Kidney (tissue), 14 donors: ENCODE measurements around the gene PLCH2. TPM values are rescaled to one million over a fixed set of nuclear protein-coding genes. Genes with fewer than 3 reads are reported as not detected.

Experiments
- DNase-seq, 5 donors: peaks; one replicate each; pipeline ENCODE4 v3.0.0-alpha.2; 2013 to 2020
- FAIRE-seq: peaks from 2 replicates; lab custom pipeline; 2012; peaks lifted over from hg19 to GRCh38; lab: Jason Lieb, UNC
- H3K27ac ChIP-seq, 2 donors: one replicate each; pipeline ENCODE4 v1.7.0; 2013; ENCODE audit warnings: low read depth in 2 of 2, low read length in 2 of 2, inconsistent platforms in 1 of 2
- H3K27me3 ChIP-seq: one replicate; pipeline ENCODE4 v1.7.1; 2013; ENCODE audit warnings: low read length, inconsistent platforms; ENCODE audit not compliant: control insufficient read depth, insufficient read depth
- H3K36me3 ChIP-seq, 3 donors: one replicate each; pipeline versions ENCODE4 v1.7.0 to v1.7.1; 2013; ENCODE audit warnings: low read length in 3 of 3, control low read depth in 1 of 3, inconsistent platforms in 1 of 3; ENCODE audit not compliant: insufficient read depth in 3 of 3, control insufficient read depth in 2 of 3
- H3K4me1 ChIP-seq, 3 donors: one replicate each; pipeline versions ENCODE4 v1.7.0 to v1.7.1; 2013; ENCODE audit warnings: low read length in 3 of 3, inconsistent platforms in 1 of 3, low read depth in 1 of 3; ENCODE audit not compliant: control insufficient read depth in 2 of 3, insufficient read depth in 2 of 3
- H3K4me3 ChIP-seq, 3 donors: one replicate each; pipeline versions ENCODE4 v1.7.0 to v1.8.1; 2013; ENCODE audit warnings: low read length in 3 of 3, control low read depth in 1 of 3, inconsistent platforms in 1 of 3
- H3K9ac ChIP-seq, 3 donors: one replicate each; pipeline versions ENCODE4 v1.7.0 to v1.7.1; 2013; ENCODE audit warnings: low read length in 3 of 3, control low read depth in 1 of 3, inconsistent platforms in 1 of 3
- H3K9me3 ChIP-seq, 3 donors: one replicate each; pipeline versions ENCODE4 v1.7.0 to v1.7.1; 2013; ENCODE audit warnings: low read length in 3 of 3, control low read depth in 1 of 3, inconsistent platforms in 1 of 3; ENCODE audit not compliant: control insufficient read depth in 2 of 3, insufficient read depth in 1 of 3
- CTCF ChIP-seq: IDR thresholded peaks from 3 replicates; pipeline ENCODE4 v1.5.1; 2012; ENCODE audit warnings: mild to moderate bottlenecking, moderate library complexity, borderline replicate concordance; ENCODE audit not compliant: insufficient read depth; ENCODE audit errors: extremely low read depth
- intact Hi-C: fragments of 100-400 bp; cut with DNase I; formaldehyde crosslinking; loops from one replicate; pipeline ENCODE4 v1.11.1; 2022
- polyA plus RNA-seq: library from polyadenylated mRNA; stranded (reverse); fragments of 350-450 nt; fragmentation: Illumina TruSeq; extraction: RNeasy Lipid Tissue Mini Kit (QIAGEN cat#74804); gene quantifications from one replicate; pipeline ENCODE4 v1.2.3, GENCODE V29; 2014; ENCODE audit warnings: low read depth, low replicate concordance; ENCODE audit not compliant: insufficient read depth
- total RNA-seq: library from RNA; stranded (reverse); fragmentation: NEBNext Ultra II Directional; extraction: Animal tissue kit (Norgen Biotek cat#: 25700); gene quantifications from one replicate; pipeline ENCODE4 v1.2.1, GENCODE V29; 2021
- donor health status: control.
- donor health status: control.
- donor health status: control.
- donor health status: control.
- donor health status: control.
- donor health status: DM: yes; HTN: yes; CAD: no.
- donor health status: Normal renal cell carcinoma (clear cell type).

The PLCH2 gene
- total and polyA plus RNA-seq, 2 donors from 2014 or later = 7.4 to 8.7 TPM

DNA sequence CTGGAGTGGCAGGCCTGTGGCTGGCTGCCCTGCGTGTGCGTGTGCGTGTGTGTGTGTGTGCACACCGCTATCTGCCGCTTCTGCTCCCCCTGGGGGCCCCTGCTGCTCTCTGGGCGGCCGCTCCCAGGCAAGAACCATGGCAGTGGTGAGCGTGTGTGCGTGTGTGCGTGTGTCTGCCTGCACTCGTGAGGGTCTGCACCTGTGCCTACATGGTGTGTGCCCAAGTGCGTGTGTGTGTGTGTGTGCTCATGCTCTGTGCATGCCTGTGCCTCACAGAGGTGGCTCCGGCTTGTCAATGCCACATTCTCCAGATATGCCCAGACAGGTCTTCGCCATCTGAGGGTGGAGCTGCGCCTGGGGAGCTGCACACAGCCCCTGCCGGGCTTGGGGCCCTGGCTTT is 45.0 kb upstream of the PLCH2 start:
- H3K9ac ChIP-seq = no peak overlapping the region
- H3K4me1 ChIP-seq = no peaks in the 10 kb centered on the region
- FAIRE-seq = no peak
- TF ChIP-seq CTCF = no peak
- H3K9me3 ChIP-seq = no peaks in the 10 kb centered on the region
- H3K27me3 ChIP-seq = no peaks in the 10 kb centered on the region
- DNase-seq = peak in 1 of 5 donors; percentile 33
- no peak overlapping the region for H3K27ac ChIP-seq
- no peak overlapping the region for H3K4me3 ChIP-seq
- no peaks in the 10 kb centered on the region for H3K36me3 ChIP-seq
- intact Hi-C loops = no loop called here

- H3K9ac ChIP-seq = no peak overlapping the region
- H3K4me1 ChIP-seq = no peaks in the 10 kb centered on the region
- no peak for DNase-seq
- H3K27ac ChIP-seq = no peak overlapping the region
- no peaks in the 10 kb centered on the region for H3K27me3 ChIP-seq
- FAIRE-seq = no peak
- H3K4me3 ChIP-seq = no peak overlapping the region
- H3K9me3 ChIP-seq = no peaks in the 10 kb centered on the region
- H3K36me3 ChIP-seq = no peaks in the 10 kb centered on the region
- TF ChIP-seq CTCF = no peak
- intact Hi-C loops = no loop called here
Measured at GRCh38 chr1:2431518-2431917, 44.6 kb upstream of the PLCH2 start.

DNA sequence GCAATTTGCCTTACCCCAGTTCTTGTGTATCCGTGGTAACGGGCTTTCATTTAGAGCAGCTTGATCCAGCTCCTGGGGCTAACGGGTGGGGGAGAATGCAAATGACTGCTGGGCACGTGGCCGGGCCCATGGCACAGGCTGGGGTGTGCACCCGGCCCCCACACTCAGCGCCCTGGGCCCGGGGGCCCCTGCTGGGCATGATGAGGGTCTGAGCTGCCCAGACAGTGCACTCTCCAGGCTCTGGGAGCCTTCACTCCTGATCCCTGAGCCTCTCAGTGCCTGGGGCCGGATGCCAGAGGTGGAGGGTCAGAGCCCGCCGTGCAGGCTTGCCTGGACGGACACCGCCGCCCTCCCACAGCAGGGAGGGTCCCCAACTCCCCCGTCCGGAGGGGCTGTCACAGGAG is 43.6 kb upstream of the PLCH2 start:
- H3K27ac ChIP-seq = no peak overlapping the region
- no peak for FAIRE-seq
- no peaks in the 10 kb centered on the region for H3K9me3 ChIP-seq
- no peaks in the 10 kb centered on the region for H3K4me1 ChIP-seq
- intact Hi-C loops = no loop called here
- H3K27me3 ChIP-seq = no peaks in the 10 kb centered on the region
- H3K4me3 ChIP-seq = no peak overlapping the region
- no peak overlapping the region for H3K9ac ChIP-seq
- no peak for DNase-seq
- no peak for TF ChIP-seq CTCF
- H3K36me3 ChIP-seq = no peaks in the 10 kb centered on the region

DNA sequence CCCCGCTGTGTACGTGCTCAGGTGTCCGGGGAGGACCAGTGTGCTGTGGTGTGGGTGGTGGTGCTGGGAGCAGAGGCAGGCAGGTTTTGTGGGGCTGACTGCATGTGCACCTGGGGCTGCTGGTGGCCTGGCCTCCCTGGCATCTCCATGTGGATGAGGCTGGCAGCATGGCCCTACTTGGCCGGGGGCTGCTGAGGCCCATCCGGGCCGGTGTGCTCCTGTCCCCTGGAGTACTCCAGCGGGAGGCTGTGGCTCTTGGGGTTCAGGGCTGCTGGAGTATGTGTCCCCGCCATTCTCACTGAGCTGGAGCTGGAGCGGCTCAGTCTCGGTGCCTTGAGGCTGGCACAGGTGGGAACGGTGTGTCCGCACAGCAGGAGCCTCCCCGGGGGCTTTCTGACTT is 42.9 kb upstream of the PLCH2 start:
- Histone ChIP-seq H3K36me3 (no peaks in the 10 kb centered on the region), H3K27ac (no peak overlapping the region), H3K4me1 (no peaks in the 10 kb centered on the region), H3K9ac (no peak overlapping the region), H3K9me3 (no peaks in the 10 kb centered on the region), H3K27me3 (no peaks in the 10 kb centered on the region), H3K4me3 (no peak overlapping the region)
- intact Hi-C loops = no loop called here
- no peak for DNase-seq
- FAIRE-seq = no peak
- TF ChIP-seq CTCF = no peak
